HG03095 (cell line): ENCODE measurements around the gene SH3TC1.

Source experiments
- ATAC-seq: cut with Tn5 transposase; IDR thresholded peaks from one replicate; pipeline ENCODE4 v1.9.1; 2021; ENCODE audit warnings: moderate library complexity; ENCODE audit not compliant: unreplicated experiment

SH3TC1 gene

GRCh38 chr4:8240211-8241041 lies 41.3 kb downstream of the SH3TC1 start:
- ATAC-seq = no peak

- ATAC-seq = no peak
These were observed 42.2 kb downstream of the SH3TC1 start for GRCh38 chr4:8241211-8241779.

GRCh38 chr4:8241895-8242696 lies 43.0 kb downstream of the SH3TC1 start:
- no peak for ATAC-seq

- ATAC-seq = no peak
These were observed 43.9 kb downstream of the SH3TC1 start for GRCh38 chr4:8242782-8243560.

GRCh38 chr4:8244001-8244757 lies 45.1 kb downstream of the SH3TC1 start:
- no peak for ATAC-seq

GRCh38 chr4:8244931-8245460 lies 45.9 kb downstream of the SH3TC1 start:
- ATAC-seq = no peak

GRCh38 chr4:8245884-8246833 lies 47.1 kb downstream of the SH3TC1 start:
- no peak for ATAC-seq

GRCh38 chr4:8247047-8247930 lies 48.2 kb downstream of the SH3TC1 start:
- ATAC-seq = no peak

GRCh38 chr4:8248091-8248490 lies 49.0 kb downstream of the SH3TC1 start:
- ATAC-seq = no peak

- no peak for ATAC-seq
These were observed 51.1 kb downstream of the SH3TC1 start for GRCh38 chr4:8250227-8250626.

- no peak for ATAC-seq
These were observed 51.5 kb downstream of the SH3TC1 start for GRCh38 chr4:8250637-8251036.

- ATAC-seq = no peak
These were observed 52.2 kb downstream of the SH3TC1 start for GRCh38 chr4:8251110-8251883.

GRCh38 chr4:8252301-8253173 lies 53.4 kb downstream of the SH3TC1 start:
- no peak for ATAC-seq

- no peak for ATAC-seq
These were observed 55.0 kb downstream of the SH3TC1 start for GRCh38 chr4:8254076-8254475.

GRCh38 chr4:8255698-8256441 lies 56.8 kb downstream of the SH3TC1 start:
- no peak for ATAC-seq
